ENCODE measurements around the gene MICALL2.
"Not testable (repeated sequence)": the region's sequence is repeated elsewhere in the genome, so short reads cannot be mapped to it uniquely, and the experiment has no call there.

DNA sequence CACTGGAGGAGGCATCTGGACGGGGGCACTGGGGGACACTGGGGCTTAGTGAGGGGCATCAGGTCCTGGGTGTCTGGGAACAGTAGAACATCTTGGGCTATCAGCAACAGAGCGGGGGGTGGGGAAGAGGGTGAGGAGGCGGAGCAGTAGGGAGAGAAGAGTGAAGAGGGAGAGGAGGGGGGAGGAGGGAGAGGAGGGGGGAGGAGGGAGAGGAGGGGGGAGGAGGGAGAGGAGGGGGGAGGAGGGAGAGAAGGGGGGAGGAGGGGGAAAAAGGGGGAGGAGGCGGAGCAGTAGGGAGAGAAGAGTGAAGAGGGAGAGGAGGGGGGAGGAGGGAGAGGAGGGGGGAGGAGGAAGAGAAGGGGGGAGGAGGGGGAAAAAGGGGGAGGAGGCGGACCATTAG, 13.2 kb downstream of the MICALL2 start:
- not testable (repeated sequence) for TF ChIP-seq CTCF (IDR thresholded peaks at IDR 0.05); ZFX (IDR thresholded peaks at IDR 0.05; ENCODE audit: borderline replicate concordance)

All from 22Rv1 (cell line).